H1 (cell line): Measurements from ENCODE around the gene GCM1. TPM values are rescaled to one million over a fixed set of nuclear protein-coding genes. Genes with fewer than 3 reads are reported as not detected.

Source experiments
- BCL11A ChIP-seq, 2 experiments: IDR thresholded peaks; one replicate each; pipeline ENCODE4 v1.6.1; 2011; ENCODE audit warnings: low read depth in 2 of 2, low read length in 2 of 2, mild to moderate bottlenecking in 2 of 2
- BRCA1 ChIP-seq: IDR thresholded peaks from 2 replicates; pipeline ENCODE4 v1.6.1; 2012; ENCODE audit warnings: low read depth, low read length, improper control_type of control experiment
- polyA plus RNA-seq, 7 experiments: library from polyadenylated mRNA; depleted of rRNA in 3 of 7; stranded (reverse) in 5 of 7; unstranded in 2 of 7; fragments of >200 nt in 5 of 7; fragments of 200-250 nt in 2 of 7; gene quantifications; 1 replicate in 5 of 7; 2 replicates in 1 of 7; 4 replicates in 1 of 7; pipeline versions ENCODE4 v1.2.1 to v1.2.3, GENCODE V29; 2011 to 2013; ENCODE audit warnings: missing spikeins in 2 of 7, mixed read lengths in 2 of 7
- total RNA-seq: library from RNA; stranded (reverse); fragmentation: NEBNext Ultra II Directional; extraction: Animal tissue kit (Norgen Biotek cat#: 25700); gene quantifications from 2 replicates; pipeline ENCODE4 v1.2.1, GENCODE V29; 2021
- TF ChIP-seq, protein P1 (sequence below): IDR thresholded peaks from 2 replicates; pipeline ENCODE4 v1.6.1; 2012; ENCODE audit warnings: low read length, inconsistent platforms

Gene GCM1
- total and polyA plus RNA-seq, 2 of the 8 experiments (the other 6 are each of a cell fraction or from before 2014, with no cell fraction given) = not detected

DNA sequence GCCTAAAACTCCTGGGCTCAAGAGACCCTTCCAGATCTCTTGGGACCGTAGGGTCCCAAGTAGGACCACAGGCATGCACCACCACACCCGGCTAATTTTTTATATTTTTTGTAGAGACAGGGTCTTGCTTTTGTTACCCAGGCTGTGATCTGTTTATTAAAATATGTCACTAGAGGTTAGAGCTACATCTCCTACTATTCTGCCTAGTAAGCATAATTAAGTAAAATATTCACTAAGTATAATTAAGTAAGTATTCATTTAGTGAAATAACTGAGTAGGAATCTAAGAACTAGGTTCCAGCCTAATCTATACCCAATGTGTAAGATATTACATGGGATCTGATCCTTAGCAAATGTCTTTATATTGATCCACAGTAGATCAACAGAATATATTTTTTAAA, 40.2 kb upstream of the GCM1 start (continued):
- TF ChIP-seq BRCA1 = no peak
- TF ChIP-seq, protein P1, sequence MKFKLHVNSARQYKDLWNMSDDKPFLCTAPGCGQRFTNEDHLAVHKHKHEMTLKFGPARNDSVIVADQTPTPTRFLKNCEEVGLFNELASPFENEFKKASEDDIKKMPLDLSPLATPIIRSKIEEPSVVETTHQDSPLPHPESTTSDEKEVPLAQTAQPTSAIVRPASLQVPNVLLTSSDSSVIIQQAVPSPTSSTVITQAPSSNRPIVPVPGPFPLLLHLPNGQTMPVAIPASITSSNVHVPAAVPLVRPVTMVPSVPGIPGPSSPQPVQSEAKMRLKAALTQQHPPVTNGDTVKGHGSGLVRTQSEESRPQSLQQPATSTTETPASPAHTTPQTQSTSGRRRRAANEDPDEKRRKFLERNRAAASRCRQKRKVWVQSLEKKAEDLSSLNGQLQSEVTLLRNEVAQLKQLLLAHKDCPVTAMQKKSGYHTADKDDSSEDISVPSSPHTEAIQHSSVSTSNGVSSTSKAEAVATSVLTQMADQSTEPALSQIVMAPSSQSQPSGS = no peak
- TF ChIP-seq BCL11A (IDR thresholded peaks at IDR 0.05; ENCODE audit: low read depth in 2 of 2, low read length in 2 of 2) = no peak
